Measurements from ENCODE around the gene ETV7. TPM values are rescaled to one million over a fixed set of nuclear protein-coding genes. Genes with fewer than 3 reads are reported as not detected.

Gene ETV7
- total and polyA plus RNA-seq, 2 experiments from 2014 or later: 0.47 to 1.2 TPM

DNA sequence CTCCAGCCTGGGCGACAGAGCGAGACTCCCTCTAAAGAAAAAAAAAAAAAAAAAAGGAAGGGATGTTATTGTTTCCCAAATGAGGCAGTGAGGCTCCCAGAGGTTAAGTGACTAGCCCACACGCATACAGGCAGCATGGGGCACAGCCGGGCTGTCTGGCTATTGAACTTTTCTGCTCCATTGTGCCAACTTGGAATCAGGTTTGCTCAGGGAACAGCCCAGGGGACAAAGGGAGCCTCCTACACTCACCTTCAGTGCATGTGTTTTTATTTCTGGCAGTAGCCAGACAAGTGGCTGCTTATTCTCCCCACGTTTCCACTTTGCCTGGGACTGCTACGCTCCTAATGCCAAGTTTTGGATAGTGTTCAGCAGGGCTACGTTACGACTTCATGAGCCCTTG lies 10.7 kb downstream of the ETV7 start (continued):
- TF ChIP-seq ETS1 (IDR thresholded peaks at IDR 0.05) (no peak), ZNF331 (CRISPR knock-in tag; IDR thresholded peaks at IDR 0.05; ENCODE audit: low read depth) (no peak), JUNB (IDR thresholded peaks at IDR 0.05; ENCODE audit: unreplicated experiment) (no peak), ZNF114 (CRISPR knock-in tag; IDR thresholded peaks at IDR 0.05) (no peak), CREB1 (CRISPR knock-in tag; IDR thresholded peaks at IDR 0.05; ENCODE audit: low read depth) (no peak), EZH2 (IDR thresholded peaks at IDR 0.05; ENCODE audit: low read depth, unreplicated experiment) (no peak), STAT1 (IDR thresholded peaks at IDR 0.05; ENCODE audit: unreplicated experiment) (no peak), POLR2AphosphoS5 (IDR thresholded peaks at IDR 0.05; ENCODE audit: low read depth) (no peak), EZH2phosphoT487 (IDR thresholded peaks at IDR 0.05; ENCODE audit: unreplicated experiment) (no peak)
- TF ChIP-seq, protein P1, sequence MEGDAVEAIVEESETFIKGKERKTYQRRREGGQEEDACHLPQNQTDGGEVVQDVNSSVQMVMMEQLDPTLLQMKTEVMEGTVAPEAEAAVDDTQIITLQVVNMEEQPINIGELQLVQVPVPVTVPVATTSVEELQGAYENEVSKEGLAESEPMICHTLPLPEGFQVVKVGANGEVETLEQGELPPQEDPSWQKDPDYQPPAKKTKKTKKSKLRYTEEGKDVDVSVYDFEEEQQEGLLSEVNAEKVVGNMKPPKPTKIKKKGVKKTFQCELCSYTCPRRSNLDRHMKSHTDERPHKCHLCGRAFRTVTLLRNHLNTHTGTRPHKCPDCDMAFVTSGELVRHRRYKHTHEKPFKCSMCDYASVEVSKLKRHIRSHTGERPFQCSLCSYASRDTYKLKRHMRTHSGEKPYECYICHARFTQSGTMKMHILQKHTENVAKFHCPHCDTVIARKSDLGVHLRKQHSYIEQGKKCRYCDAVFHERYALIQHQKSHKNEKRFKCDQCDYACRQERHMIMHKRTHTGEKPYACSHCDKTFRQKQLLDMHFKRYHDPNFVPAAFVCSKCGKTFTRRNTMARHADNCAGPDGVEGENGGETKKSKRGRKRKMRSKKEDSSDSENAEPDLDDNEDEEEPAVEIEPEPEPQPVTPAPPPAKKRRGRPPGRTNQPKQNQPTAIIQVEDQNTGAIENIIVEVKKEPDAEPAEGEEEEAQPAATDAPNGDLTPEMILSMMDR (conservative IDR thresholded peaks at IDR 0.05; ENCODE audit: low read depth in 2 of 2): no peak

- H3K27ac ChIP-seq (ENCODE audit: low read depth): no peak overlapping the region
- no peaks in the 10 kb centered on the region for H3K27me3 ChIP-seq (ENCODE audit: insufficient read depth)
- H3K9me2 ChIP-seq (ENCODE audit: insufficient read depth): no peaks in the 10 kb centered on the region
- DNase-seq (ENCODE audit: low spot score) (no peak), ATAC-seq (no peak)
- H3K79me2 ChIP-seq (replicated peaks; ENCODE audit: insufficient read depth): no peaks in the 10 kb centered on the region
- no peaks in the 10 kb centered on the region for H3K36me3 ChIP-seq (ENCODE audit: insufficient read depth)
- H4K20me1 ChIP-seq (replicated peaks; ENCODE audit: insufficient read depth): no peaks in the 10 kb centered on the region
- H3F3A ChIP-seq (replicated peaks; ENCODE audit: low read depth): no peaks in the 10 kb centered on the region
- Mint-ChIP-seq H3K9me3 (no peaks in the 10 kb centered on the region), H3K4me1 (peaks cover 21% of the 10 kb centered on the region), H3K27me3 (ENCODE audit: insufficient read depth, low read depth, poor library complexity) (peaks cover 8% of the 10 kb centered on the region), H3K27ac (no peak overlapping the region), H3K36me3 (ENCODE audit: low read depth) (peaks cover 4% of the 10 kb centered on the region; the same call in 1 of the 3 replicates), H3K4me3 (no peak overlapping the region)
- H3K4me2 ChIP-seq: no peak overlapping the region
- 0 out of 2 replicates have a peak, but pooled peaks cover 10% of the 10 kb centered on the region for H3K4me1 ChIP-seq (ENCODE audit: insufficient read depth)
- H3K4me3 ChIP-seq: no peak overlapping the region
- no peak overlapping the region for H2AFZ ChIP-seq
- TF ChIP-seq POLR2AphosphoS5 (IDR thresholded peaks at IDR 0.05; ENCODE audit: low read depth): no peak
- no peak for TF ChIP-seq ZNF114 (CRISPR knock-in tag; IDR thresholded peaks at IDR 0.05)
- no peak for TF ChIP-seq NANOG (IDR thresholded peaks at IDR 0.05; ENCODE audit: borderline replicate concordance)
- TF ChIP-seq, protein P2, sequence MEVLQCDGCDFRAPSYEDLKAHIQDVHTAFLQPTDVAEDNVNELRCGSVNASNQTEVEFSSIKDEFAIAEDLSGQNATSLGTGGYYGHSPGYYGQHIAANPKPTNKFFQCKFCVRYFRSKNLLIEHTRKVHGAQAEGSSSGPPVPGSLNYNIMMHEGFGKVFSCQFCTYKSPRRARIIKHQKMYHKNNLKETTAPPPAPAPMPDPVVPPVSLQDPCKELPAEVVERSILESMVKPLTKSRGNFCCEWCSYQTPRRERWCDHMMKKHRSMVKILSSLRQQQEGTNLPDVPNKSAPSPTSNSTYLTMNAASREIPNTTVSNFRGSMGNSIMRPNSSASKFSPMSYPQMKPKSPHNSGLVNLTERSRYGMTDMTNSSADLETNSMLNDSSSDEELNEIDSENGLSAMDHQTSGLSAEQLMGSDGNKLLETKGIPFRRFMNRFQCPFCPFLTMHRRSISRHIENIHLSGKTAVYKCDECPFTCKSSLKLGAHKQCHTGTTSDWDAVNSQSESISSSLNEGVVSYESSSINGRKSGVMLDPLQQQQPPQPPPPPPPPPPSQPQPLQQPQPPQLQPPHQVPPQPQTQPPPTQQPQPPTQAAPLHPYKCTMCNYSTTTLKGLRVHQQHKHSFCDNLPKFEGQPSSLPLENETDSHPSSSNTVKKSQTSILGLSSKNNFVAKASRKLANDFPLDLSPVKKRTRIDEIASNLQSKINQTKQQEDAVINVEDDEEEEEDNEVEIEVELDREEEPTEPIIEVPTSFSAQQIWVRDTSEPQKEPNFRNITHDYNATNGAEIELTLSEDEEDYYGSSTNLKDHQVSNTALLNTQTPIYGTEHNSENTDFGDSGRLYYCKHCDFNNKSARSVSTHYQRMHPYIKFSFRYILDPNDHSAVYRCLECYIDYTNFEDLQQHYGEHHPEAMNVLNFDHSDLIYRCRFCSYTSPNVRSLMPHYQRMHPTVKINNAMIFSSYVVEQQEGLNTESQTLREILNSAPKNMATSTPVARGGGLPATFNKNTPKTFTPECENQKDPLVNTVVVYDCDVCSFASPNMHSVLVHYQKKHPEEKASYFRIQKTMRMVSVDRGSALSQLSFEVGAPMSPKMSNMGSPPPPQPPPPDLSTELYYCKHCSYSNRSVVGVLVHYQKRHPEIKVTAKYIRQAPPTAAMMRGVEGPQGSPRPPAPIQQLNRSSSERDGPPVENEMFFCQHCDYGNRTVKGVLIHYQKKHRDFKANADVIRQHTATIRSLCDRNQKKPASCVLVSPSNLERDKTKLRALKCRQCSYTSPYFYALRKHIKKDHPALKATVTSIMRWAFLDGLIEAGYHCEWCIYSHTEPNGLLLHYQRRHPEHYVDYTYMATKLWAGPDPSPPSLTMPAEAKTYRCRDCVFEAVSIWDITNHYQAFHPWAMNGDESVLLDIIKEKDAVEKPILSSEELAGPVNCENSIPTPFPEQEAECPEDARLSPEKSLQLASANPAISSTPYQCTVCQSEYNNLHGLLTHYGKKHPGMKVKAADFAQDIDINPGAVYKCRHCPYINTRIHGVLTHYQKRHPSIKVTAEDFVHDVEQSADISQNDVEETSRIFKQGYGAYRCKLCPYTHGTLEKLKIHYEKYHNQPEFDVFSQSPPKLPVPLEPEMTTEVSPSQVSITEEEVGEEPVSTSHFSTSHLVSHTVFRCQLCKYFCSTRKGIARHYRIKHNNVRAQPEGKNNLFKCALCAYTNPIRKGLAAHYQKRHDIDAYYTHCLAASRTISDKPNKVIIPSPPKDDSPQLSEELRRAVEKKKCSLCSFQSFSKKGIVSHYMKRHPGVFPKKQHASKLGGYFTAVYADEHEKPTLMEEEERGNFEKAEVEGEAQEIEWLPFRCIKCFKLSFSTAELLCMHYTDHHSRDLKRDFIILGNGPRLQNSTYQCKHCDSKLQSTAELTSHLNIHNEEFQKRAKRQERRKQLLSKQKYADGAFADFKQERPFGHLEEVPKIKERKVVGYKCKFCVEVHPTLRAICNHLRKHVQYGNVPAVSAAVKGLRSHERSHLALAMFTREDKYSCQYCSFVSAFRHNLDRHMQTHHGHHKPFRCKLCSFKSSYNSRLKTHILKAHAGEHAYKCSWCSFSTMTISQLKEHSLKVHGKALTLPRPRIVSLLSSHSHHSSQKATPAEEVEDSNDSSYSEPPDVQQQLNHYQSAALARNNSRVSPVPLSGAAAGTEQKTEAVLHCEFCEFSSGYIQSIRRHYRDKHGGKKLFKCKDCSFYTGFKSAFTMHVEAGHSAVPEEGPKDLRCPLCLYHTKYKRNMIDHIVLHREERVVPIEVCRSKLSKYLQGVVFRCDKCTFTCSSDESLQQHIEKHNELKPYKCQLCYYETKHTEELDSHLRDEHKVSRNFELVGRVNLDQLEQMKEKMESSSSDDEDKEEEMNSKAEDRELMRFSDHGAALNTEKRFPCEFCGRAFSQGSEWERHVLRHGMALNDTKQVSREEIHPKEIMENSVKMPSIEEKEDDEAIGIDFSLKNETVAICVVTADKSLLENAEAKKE (CRISPR knock-in tag; IDR thresholded peaks at IDR 0.05): no peak
- no peak for TF ChIP-seq ETS1 (IDR thresholded peaks at IDR 0.05)
- TF ChIP-seq ZNF331 (CRISPR knock-in tag; IDR thresholded peaks at IDR 0.05; ENCODE audit: low read depth): no peak
- no peak for TF ChIP-seq EZH2phosphoT487 (IDR thresholded peaks at IDR 0.05; ENCODE audit: unreplicated experiment)
- no peak for TF ChIP-seq JUNB (IDR thresholded peaks at IDR 0.05; ENCODE audit: unreplicated experiment)
- no peak for TF ChIP-seq EZH2 (IDR thresholded peaks at IDR 0.05; ENCODE audit: low read depth, unreplicated experiment)
- no peak for TF ChIP-seq CREB1 (CRISPR knock-in tag; IDR thresholded peaks at IDR 0.05; ENCODE audit: low read depth)
- TF ChIP-seq STAT1 (IDR thresholded peaks at IDR 0.05; ENCODE audit: unreplicated experiment): no peak
Measured at GRCh38 chr6:36376183-36376582, 11.3 kb downstream of the ETV7 start.
